HG03571 (cell line): ENCODE results near the gene RALB.

ENCODE experiments used
- ATAC-seq: cut with Tn5 transposase; IDR thresholded peaks from one replicate; pipeline ENCODE4 v1.9.1; 2021; ENCODE audit not compliant: unreplicated experiment

Gene RALB

GRCh38 chr2:120330946-120331822, 78.5 kb downstream of the RALB start:
- ATAC-seq = no peak

GRCh38 chr2:120331903-120332302, 79.3 kb downstream of the RALB start:
- no peak for ATAC-seq

- ATAC-seq = no peak
Measured at GRCh38 chr2:120332384-120332783, 79.7 kb downstream of the RALB start.

- ATAC-seq = no peak
Measured at GRCh38 chr2:120334068-120334467, 81.4 kb downstream of the RALB start.

GRCh38 chr2:120336749-120337148, 84.1 kb downstream of the RALB start:
- ATAC-seq = no peak

GRCh38 chr2:120338015-120338414, 85.4 kb downstream of the RALB start:
- no peak for ATAC-seq

GRCh38 chr2:120341977-120342376, 89.3 kb downstream of the RALB start:
- ATAC-seq = no peak

- ATAC-seq = no peak
Measured at GRCh38 chr2:120342446-120342845, 89.8 kb downstream of the RALB start.

GRCh38 chr2:120343100-120343432, 90.4 kb downstream of the RALB start:
- no peak for ATAC-seq

- ATAC-seq = no peak
Measured at GRCh38 chr2:120343433-120344105, 90.9 kb downstream of the RALB start.
